DOHH2 (cell line): ENCODE results near the gene IGF2BP2.
"Not testable (repeated sequence)": the region's sequence is repeated elsewhere in the genome, so short reads cannot be mapped to it uniquely, and the experiment has no call there.

Experiments
- H3F3A ChIP-seq: fragments of 200-600 bp; sonication (generic), shearing (Covaris generic); 2 replicates; pipeline ENCODE4 v1.6.0; 2016; ENCODE audit warnings: antibody characterized with exemption, mild to moderate bottlenecking; ENCODE audit not compliant: control insufficient read depth, insufficient read depth
- H3K27ac ChIP-seq: fragments of 200-600 bp; sonication (generic); 2 replicates; pipeline ENCODE4 v1.5.1; 2014; ENCODE audit warnings: low read depth, mild to moderate bottlenecking, low read length, moderate library complexity
- H3K27me3 ChIP-seq: fragments of 200-600 bp; sonication (generic); 2 replicates; pipeline ENCODE4 v1.6.1; 2014; ENCODE audit warnings: mild to moderate bottlenecking, low read length, mixed read lengths; ENCODE audit not compliant: control insufficient read depth
- H3K36me3 ChIP-seq: fragments of 200-600 bp; sonication (generic); 2 replicates; pipeline ENCODE4 v1.6.1; 2014; ENCODE audit warnings: mild to moderate bottlenecking, low read length, moderate library complexity, mixed read lengths; ENCODE audit not compliant: control insufficient read depth
- H3K4me1 ChIP-seq: fragments of 200-600 bp; sonication (generic); 2 replicates; pipeline ENCODE4 v1.6.1; 2014; ENCODE audit warnings: mild to moderate bottlenecking, low read length, mixed read lengths; ENCODE audit not compliant: control insufficient read depth
- H3K4me2 ChIP-seq: fragments of 200-600 bp; sonication (generic); 2 replicates; pipeline ENCODE4 v1.6.0; 2014; ENCODE audit warnings: mild to moderate bottlenecking, low read length, moderate library complexity
- H3K4me3 ChIP-seq: fragments of 200-600 bp; sonication (generic); 2 replicates; pipeline ENCODE4 v1.5.1; 2014; ENCODE audit warnings: mild to moderate bottlenecking, low read length, mixed read lengths
- H3K79me2 ChIP-seq: fragments of 200-600 bp; sonication (generic); 2 replicates; pipeline ENCODE4 v1.6.1; 2014; ENCODE audit warnings: mild to moderate bottlenecking, low read length, mixed read lengths; ENCODE audit not compliant: control insufficient read depth
- H3K9me2 ChIP-seq: fragments of 200-600 bp; sonication (generic); replicated peaks from 2 replicates; pipeline ENCODE4 v1.6.1; 2014; ENCODE audit warnings: mild to moderate bottlenecking, low read length, mixed read lengths; ENCODE audit not compliant: control insufficient read depth
- H3K9me3 ChIP-seq: fragments of 200-600 bp; sonication (generic); 2 replicates; pipeline ENCODE4 v1.6.1; 2014; ENCODE audit warnings: antibody characterized with exemption, low read length, mixed read lengths; ENCODE audit not compliant: control insufficient read depth, insufficient read depth
- H4K20me1 ChIP-seq: fragments of 200-600 bp; sonication (generic); 2 replicates; pipeline ENCODE4 v1.6.0; 2014; ENCODE audit warnings: low read depth, mild to moderate bottlenecking, antibody characterized with exemption, low read length, moderate library complexity; ENCODE audit not compliant: control insufficient read depth, insufficient read depth
- EZH2phosphoT487 ChIP-seq: fragments of 200-600 bp; sonication (generic); IDR thresholded peaks from 2 replicates; pipeline ENCODE4 v1.6.1; 2017; ENCODE audit warnings: borderline replicate concordance, mild to moderate bottlenecking, antibody characterized with exemption, low read length, moderate library complexity, mixed read lengths
- TF ChIP-seq, protein P1 (sequence below): fragments of 200-600 bp; sonication (generic); IDR thresholded peaks from one replicate; pipeline ENCODE4 v1.5.1; 2014; ENCODE audit warnings: antibody characterized with exemption, mild to moderate bottlenecking, low read depth, low read length; ENCODE audit not compliant: poor library complexity, severe bottlenecking

Gene IGF2BP2

DNA sequence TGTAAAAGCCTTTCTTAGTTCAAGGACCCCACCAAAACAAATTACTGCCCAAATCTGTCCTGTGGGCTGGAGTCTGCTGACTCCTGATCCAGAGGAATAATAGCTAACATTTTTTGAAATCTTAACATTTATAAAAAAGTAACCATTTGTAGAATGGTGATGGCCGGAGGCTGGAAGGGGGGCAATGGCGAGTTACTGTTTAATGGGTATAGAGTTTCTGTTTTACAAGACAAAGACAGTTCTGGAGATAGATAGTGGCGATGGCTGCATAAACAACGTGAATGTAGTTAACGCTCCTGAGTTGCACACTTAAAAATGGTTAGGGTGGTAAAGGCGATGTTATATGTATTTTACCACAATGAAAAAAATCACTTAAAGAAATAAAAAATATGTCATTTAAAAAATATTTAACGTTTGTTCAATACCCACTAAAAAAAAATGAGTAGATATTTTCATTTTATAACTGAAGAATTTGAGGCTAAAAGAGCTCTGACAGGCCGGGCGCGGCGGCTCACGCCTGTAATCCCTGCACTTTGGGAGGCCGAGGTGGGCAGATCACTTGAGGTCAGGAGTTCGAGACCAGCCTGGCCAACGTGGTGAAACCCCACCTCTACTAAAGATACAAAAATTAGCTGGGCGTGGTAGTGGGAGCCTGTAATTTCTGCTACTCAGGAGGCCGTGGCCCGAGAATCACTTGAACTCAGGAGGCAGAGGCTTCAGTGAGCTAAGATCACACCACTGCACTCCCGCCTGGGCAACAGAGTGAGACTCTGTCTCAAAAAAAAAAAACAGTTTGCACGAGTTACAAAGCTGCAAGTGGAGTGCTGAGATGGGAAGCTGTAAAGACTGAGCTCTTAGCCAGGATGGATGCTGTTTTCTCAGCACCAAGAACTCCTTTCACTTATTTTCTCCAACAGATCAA is 37.6 kb downstream of the IGF2BP2 start:
- H3K4me2 ChIP-seq, result no peak overlapping the region
- no peak overlapping the region for H3K4me3 ChIP-seq
- no peaks in the 10 kb centered on the region for H3K9me2 ChIP-seq
- H3K9me3 ChIP-seq, result no peaks in the 10 kb centered on the region
- H3K36me3 ChIP-seq, result no peaks in the 10 kb centered on the region
- H3K27ac ChIP-seq, result no peak overlapping the region
- H3K27me3 ChIP-seq, result peaks cover 26% of the 10 kb centered on the region
- no peaks in the 10 kb centered on the region for H4K20me1 ChIP-seq
- H3K4me1 ChIP-seq, result no peaks in the 10 kb centered on the region
- TF ChIP-seq EZH2phosphoT487, result no peak
- TF ChIP-seq, protein P1, sequence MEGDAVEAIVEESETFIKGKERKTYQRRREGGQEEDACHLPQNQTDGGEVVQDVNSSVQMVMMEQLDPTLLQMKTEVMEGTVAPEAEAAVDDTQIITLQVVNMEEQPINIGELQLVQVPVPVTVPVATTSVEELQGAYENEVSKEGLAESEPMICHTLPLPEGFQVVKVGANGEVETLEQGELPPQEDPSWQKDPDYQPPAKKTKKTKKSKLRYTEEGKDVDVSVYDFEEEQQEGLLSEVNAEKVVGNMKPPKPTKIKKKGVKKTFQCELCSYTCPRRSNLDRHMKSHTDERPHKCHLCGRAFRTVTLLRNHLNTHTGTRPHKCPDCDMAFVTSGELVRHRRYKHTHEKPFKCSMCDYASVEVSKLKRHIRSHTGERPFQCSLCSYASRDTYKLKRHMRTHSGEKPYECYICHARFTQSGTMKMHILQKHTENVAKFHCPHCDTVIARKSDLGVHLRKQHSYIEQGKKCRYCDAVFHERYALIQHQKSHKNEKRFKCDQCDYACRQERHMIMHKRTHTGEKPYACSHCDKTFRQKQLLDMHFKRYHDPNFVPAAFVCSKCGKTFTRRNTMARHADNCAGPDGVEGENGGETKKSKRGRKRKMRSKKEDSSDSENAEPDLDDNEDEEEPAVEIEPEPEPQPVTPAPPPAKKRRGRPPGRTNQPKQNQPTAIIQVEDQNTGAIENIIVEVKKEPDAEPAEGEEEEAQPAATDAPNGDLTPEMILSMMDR, result no peak
- H3K79me2 ChIP-seq, result no peaks in the 10 kb centered on the region
- no peaks in the 10 kb centered on the region for H3F3A ChIP-seq

DNA sequence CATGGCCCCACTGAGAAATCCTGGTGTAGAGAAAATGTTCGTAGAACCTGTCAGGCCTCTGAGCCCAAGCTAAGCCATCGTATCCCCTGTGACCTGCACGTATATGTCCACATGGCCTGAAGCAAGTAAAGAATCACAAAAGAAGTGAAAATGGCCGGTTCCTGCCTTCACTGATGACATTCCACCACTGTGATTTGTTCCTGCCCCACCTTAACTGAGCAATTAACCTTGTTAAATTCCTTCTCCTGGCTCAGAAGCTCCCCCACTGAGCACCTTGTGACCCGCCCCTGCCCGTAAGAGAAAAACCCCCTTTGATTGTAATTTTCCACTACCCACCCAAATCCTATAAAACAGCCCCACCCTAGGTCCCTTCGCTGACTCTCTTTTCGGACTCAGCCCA is 38.6 kb downstream of the IGF2BP2 start:
- not testable (repeated sequence) for H3K79me2 ChIP-seq, H3K27ac ChIP-seq, H3K9me3 ChIP-seq, H3K4me3 ChIP-seq, H3K4me1 ChIP-seq, H4K20me1 ChIP-seq, H3K4me2 ChIP-seq, H3K9me2 ChIP-seq, H3K36me3 ChIP-seq, H3F3A ChIP-seq
- H3K27me3 ChIP-seq, result peaks cover 20% of the 10 kb centered on the region

DNA sequence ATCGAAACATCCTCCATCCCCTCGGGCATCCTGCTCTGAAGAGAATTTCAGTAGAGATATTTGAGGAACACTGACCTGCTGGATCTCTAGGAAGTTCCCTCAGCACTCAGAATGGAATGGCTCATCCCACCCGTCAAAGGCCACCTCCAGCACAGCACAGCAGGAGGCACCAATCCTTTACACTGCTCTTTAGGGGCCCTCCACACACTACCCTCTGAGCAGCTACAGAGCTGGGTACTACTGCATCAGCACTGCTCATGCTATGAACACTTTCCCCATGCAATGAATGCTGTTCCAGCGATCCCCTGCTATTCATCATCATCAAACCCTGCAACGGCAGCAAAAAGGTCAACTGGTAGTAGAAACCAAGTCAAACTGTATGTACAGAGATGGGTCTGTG is 40.5 kb downstream of the IGF2BP2 start:
- Histone ChIP-seq H3K9me2 (no peaks in the 10 kb centered on the region), H4K20me1 (no peaks in the 10 kb centered on the region), H3K79me2 (no peaks in the 10 kb centered on the region), H3K36me3 (no peaks in the 10 kb centered on the region), H3K27ac (no peak overlapping the region), H3K4me2 (no peak overlapping the region), H3F3A (no peaks in the 10 kb centered on the region), H3K4me3 (no peak overlapping the region), H3K4me1 (no peaks in the 10 kb centered on the region), H3K27me3 (peaks cover 28% of the 10 kb centered on the region), H3K9me3 (no peaks in the 10 kb centered on the region)
- TF ChIP-seq EZH2phosphoT487, result no peak
- TF ChIP-seq, protein P1, result no peak

DNA sequence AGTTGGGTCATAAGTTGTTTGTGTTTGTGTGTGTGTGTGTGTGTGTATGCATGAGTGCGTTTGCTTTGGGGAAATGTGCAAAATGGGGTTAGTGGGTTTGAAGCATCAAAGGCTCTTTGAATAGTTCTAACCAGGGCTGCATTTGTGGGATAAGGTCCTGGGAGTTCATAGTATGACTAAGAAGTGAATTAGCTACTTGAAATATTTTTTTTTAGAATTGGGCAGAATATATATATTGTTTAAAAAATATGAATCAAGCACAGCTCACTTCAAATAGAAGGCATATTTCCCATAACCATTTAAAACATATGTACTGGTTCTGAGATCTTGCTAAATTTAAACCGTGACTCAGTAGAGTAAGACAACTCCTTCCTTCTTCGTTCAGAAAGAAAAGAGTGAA is 43.1 kb downstream of the IGF2BP2 start:
- no peaks in the 10 kb centered on the region for H3K4me1 ChIP-seq
- TF ChIP-seq, protein P1, result no peak
- no peak for TF ChIP-seq EZH2phosphoT487
- H3K9me3 ChIP-seq, result no peaks in the 10 kb centered on the region
- H3K79me2 ChIP-seq, result no peaks in the 10 kb centered on the region
- H3K4me2 ChIP-seq, result no peak overlapping the region
- H3K4me3 ChIP-seq, result no peak overlapping the region
- no peaks in the 10 kb centered on the region for H3F3A ChIP-seq
- peaks cover 26% of the 10 kb centered on the region for H3K27me3 ChIP-seq
- H4K20me1 ChIP-seq, result no peaks in the 10 kb centered on the region
- no peaks in the 10 kb centered on the region for H3K36me3 ChIP-seq
- no peaks in the 10 kb centered on the region for H3K9me2 ChIP-seq
- H3K27ac ChIP-seq, result no peak overlapping the region
